EL (cell line): ENCODE data around the gene ZNF426.

Source experiments
- DNase-seq: peaks from one replicate; pipeline ENCODE4 v3.0.0-alpha.2; 2016

ZNF426 gene

GRCh38 chr19:9494096-9494495 lies 44.3 kb downstream of the ZNF426 start:
- DNase-seq: no peak

- DNase-seq: no peak
Measured at GRCh38 chr19:9487016-9487415, 51.4 kb downstream of the ZNF426 start.

GRCh38 chr19:9485140-9485539 lies 53.3 kb downstream of the ZNF426 start:
- no peak for DNase-seq

GRCh38 chr19:9474975-9475374 lies 63.5 kb downstream of the ZNF426 start:
- no peak for DNase-seq
